Endodermal cell (in vitro differentiated cells): ENCODE results near the gene LYL1. TPM values are rescaled to one million over a fixed set of nuclear protein-coding genes. Genes with fewer than 3 reads are reported as not detected.

Source experiments
- DNase-seq: peaks from one replicate; pipeline ENCODE4 v3.0.0-alpha.2; 2017
- H3K27ac ChIP-seq: 2 replicates; pipeline ENCODE4 v1.5.1; 2013; ENCODE audit warnings: mild to moderate bottlenecking, low read depth, low read length, moderate library complexity
- H3K27me3 ChIP-seq: 2 replicates; pipeline ENCODE4 v1.6.1; 2013; ENCODE audit warnings: mild to moderate bottlenecking, low read length, moderate library complexity; ENCODE audit not compliant: insufficient read depth, control insufficient read depth, poor library complexity, severe bottlenecking
- H3K36me3 ChIP-seq: 2 replicates; pipeline ENCODE4 v1.7.0; 2013; ENCODE audit warnings: mild to moderate bottlenecking, low read length, moderate library complexity; ENCODE audit not compliant: control insufficient read depth, insufficient read depth
- H3K4me1 ChIP-seq: one replicate; pipeline ENCODE4 v1.7.0; 2013; ENCODE audit warnings: low read length; ENCODE audit not compliant: control insufficient read depth, insufficient read depth
- H3K4me3 ChIP-seq: 2 replicates; pipeline ENCODE4 v1.5.1; 2013; ENCODE audit warnings: mild to moderate bottlenecking, low read length, moderate library complexity
- H3K9ac ChIP-seq: 2 replicates; pipeline ENCODE4 v1.6.1; 2013; ENCODE audit warnings: mild to moderate bottlenecking, low read length, moderate library complexity; ENCODE audit not compliant: poor library complexity, severe bottlenecking; ENCODE audit errors: extremely low read depth
- H3K9me3 ChIP-seq: 2 replicates; pipeline ENCODE4 v1.6.1; 2013; ENCODE audit warnings: mild to moderate bottlenecking, low read length, moderate library complexity; ENCODE audit not compliant: control insufficient read depth
- H3K27ac Mint-ChIP-seq: 2 replicates; pipeline ENCODE4 v1.8.0; 2020; ENCODE audit warnings: mixed read lengths
- H3K27me3 Mint-ChIP-seq: 2 replicates; pipeline ENCODE4 v1.8.0; 2021; ENCODE audit warnings: mild to moderate bottlenecking, mixed read lengths; ENCODE audit not compliant: insufficient read depth
- H3K36me3 Mint-ChIP-seq: 2 replicates; pipeline ENCODE4 v1.8.0; 2020; ENCODE audit warnings: low read depth, mixed read lengths
- H3K4me1 Mint-ChIP-seq: 2 replicates; pipeline ENCODE4 v1.8.0; 2020; ENCODE audit warnings: mixed read lengths
- H3K4me3 Mint-ChIP-seq: 2 replicates; pipeline ENCODE4 v1.8.0; 2020; ENCODE audit warnings: mild to moderate bottlenecking, moderate library complexity, mixed read lengths
- H3K9me3 Mint-ChIP-seq: 2 replicates; pipeline ENCODE4 v1.8.0; 2020; ENCODE audit warnings: mild to moderate bottlenecking, mixed read lengths
- WGBS, 2 experiments: methylation state at CpG; one replicate each; pipeline versions ENCODE4 v1.1.5 to v1.1.7; 2013; ENCODE audit warnings: missing lambda C conversion rate in 2 of 2, mixed read lengths in 1 of 2; ENCODE audit not compliant: insufficient coverage in 1 of 2, insufficient read length in 1 of 2; 5-methylcytosine and 5-hydroxymethylcytosine counted together
- total RNA-seq, 2 donors: library from RNA; stranded (reverse); fragmentation: NEBNext Ultra II Directional in 1 of 2; extraction: Animal tissue kit (Norgen Biotek cat#: 25700) in 1 of 2; gene quantifications; 2 replicates in 1 of 2; 3 replicates in 1 of 2; pipeline ENCODE4 v1.2.1, GENCODE V29; 2021
- TF ChIP-seq, protein P1 (sequence below): fragments of 200-600 bp; sonication (generic); conservative IDR thresholded peaks from 2 replicates; pipeline ENCODE4 v1.5.0; 2021; ENCODE audit warnings: antibody characterized with exemption, mild to moderate bottlenecking

The LYL1 gene
- total RNA-seq, 2 donors from 2014 or later: 1.9 to 2.0 TPM

DNA sequence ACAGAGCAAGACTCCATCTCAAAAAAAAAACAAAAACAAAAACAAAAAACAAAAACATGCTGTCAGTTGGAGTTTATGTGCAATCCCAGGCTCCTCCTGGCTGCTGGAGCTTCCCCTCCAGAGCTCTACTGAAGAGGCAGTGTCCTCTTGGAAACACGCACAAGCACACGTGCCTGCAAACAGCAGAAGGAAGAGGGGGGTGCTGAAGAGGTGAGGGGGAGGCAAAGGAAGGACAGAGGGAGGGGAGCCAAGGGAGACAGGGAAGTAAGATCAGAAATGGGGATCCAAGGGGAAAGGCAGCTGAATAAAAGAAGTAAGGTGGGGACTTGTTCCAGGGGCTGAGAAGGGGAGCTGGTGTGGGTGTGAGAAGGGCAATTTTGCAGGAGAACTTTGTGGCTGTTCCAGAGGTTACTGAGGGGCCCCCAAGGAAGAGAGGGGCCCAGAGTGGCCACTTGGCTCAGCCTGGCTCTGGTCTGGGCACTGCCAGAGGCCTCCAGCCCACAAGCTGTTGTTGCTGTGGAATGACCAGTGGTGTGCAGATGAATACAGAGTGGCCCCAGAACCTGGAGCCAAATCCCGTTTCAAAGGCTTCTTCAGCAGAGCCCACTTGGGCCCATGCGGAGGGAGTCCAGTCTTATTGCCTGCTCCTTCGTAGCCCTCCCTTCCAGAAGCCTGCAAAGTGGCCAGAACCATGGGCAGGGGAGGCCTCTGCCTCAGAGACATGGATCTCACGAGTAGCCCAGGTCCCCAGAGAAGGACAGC is 34.4 kb downstream of the LYL1 start:
- Histone ChIP-seq H3K4me1 (peaks cover 10% of the 10 kb centered on the region), H3K4me3 (no peak overlapping the region), H3K27me3 (peaks cover 15% of the 10 kb centered on the region), H3K9ac (no peak overlapping the region), H3K9me3 (no peaks in the 10 kb centered on the region), H3K27ac (no peak overlapping the region), H3K36me3 (no peaks in the 10 kb centered on the region)
- Mint-ChIP-seq H3K4me3 (no peak overlapping the region), H3K36me3 (no peaks in the 10 kb centered on the region), H3K9me3 (no peaks in the 10 kb centered on the region), H3K4me1 (peaks cover 21% of the 10 kb centered on the region), H3K27ac (no peak overlapping the region), H3K27me3 (peaks cover 53% of the 10 kb centered on the region)
- TF ChIP-seq, protein P1, sequence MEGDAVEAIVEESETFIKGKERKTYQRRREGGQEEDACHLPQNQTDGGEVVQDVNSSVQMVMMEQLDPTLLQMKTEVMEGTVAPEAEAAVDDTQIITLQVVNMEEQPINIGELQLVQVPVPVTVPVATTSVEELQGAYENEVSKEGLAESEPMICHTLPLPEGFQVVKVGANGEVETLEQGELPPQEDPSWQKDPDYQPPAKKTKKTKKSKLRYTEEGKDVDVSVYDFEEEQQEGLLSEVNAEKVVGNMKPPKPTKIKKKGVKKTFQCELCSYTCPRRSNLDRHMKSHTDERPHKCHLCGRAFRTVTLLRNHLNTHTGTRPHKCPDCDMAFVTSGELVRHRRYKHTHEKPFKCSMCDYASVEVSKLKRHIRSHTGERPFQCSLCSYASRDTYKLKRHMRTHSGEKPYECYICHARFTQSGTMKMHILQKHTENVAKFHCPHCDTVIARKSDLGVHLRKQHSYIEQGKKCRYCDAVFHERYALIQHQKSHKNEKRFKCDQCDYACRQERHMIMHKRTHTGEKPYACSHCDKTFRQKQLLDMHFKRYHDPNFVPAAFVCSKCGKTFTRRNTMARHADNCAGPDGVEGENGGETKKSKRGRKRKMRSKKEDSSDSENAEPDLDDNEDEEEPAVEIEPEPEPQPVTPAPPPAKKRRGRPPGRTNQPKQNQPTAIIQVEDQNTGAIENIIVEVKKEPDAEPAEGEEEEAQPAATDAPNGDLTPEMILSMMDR: no peak
- no peak for DNase-seq
- 90 to 92% methylated on average over 3 to 6 of the region's 6 CpGs for whole genome bisulfite sequencing, 2 experiments

DNA sequence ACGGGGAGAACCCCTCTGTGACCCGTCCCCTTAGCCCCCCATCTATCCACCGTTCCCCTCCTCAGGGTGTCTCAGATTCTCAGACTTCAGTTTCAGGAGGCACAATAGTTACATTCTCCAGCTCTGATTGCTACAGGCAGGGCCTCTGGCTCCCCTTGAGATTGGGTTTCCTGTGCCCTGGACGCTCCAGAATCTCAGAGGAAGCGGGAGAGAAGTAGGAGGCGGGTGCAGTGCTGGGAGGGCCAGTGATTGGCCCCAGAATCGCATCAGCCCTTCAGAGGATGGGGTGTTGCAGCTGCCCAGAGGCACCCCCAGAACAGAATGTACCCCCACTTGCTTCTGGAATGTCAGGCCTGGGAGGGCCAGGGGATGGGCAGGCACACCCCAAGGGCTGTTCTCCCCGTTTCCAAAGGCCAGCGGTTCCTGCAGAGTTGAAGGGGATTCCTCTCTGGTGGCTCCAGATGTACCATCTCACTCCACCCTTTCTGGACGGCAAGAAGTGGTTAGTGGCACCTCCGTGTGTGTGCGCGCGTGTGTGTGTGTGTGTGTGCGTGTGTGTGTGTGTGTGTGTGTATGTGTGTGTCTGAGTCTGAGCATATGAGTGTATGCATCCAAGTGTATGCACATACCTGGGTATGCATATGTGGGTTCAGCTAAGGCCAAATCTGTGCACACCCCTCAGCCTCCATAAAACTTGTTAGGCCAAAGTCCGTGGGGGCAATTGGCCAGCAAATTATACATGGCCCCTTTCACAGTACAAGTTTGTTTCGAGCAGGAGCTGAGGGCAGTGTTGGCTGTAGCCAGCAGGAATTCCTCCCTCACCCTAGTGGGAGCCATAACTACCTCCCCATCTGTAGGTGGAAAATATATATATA is 35.5 kb downstream of the LYL1 start:
- Histone ChIP-seq H3K27me3 (peaks cover 25% of the 10 kb centered on the region), H3K36me3 (no peaks in the 10 kb centered on the region), H3K9ac (no peak overlapping the region), H3K9me3 (no peaks in the 10 kb centered on the region), H3K27ac (no peak overlapping the region), H3K4me3 (no peak overlapping the region), H3K4me1 (peaks cover 10% of the 10 kb centered on the region)
- Mint-ChIP-seq H3K4me3 (no peak overlapping the region), H3K27me3 (peaks cover 57% of the 10 kb centered on the region), H3K36me3 (no peaks in the 10 kb centered on the region), H3K4me1 (peaks cover 21% of the 10 kb centered on the region), H3K9me3 (no peaks in the 10 kb centered on the region), H3K27ac (no peak overlapping the region)
- no peak for DNase-seq
- TF ChIP-seq, protein P1: no peak
- WGBS, 2 experiments: 92 to 100% methylated on average over 2 to 17 of the region's 17 CpGs

DNA sequence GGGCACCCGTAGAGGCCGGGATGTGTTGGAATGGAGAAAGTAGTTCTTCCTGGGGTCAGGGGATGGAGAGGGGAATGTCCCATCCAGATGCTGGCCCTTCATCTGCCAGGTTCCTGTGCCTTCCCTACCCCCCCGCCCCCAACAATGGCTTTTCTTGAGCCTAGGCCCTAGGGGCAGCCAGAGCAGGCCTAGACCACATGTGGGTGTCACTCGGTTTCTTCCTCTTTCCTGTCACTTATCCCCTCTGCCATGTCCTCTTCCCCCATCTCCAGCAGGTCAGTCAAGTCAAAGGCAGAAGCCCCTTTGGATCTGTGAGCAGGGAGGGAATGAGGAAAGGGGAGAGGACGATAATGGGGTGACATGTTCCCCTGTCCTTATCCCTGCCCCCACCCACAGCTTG is 36.4 kb downstream of the LYL1 start:
- no peak for DNase-seq
- H3K4me1 ChIP-seq: peaks cover 10% of the 10 kb centered on the region
- WGBS, 2 experiments: 83 to 95% methylated on average over 1 to 4 of the region's 5 CpGs
- H3K36me3 ChIP-seq: no peaks in the 10 kb centered on the region
- TF ChIP-seq, protein P1: no peak
- Mint-ChIP-seq H3K4me1 (peaks cover 21% of the 10 kb centered on the region), H3K4me3 (no peak overlapping the region), H3K27me3 (peaks cover 63% of the 10 kb centered on the region), H3K9me3 (no peaks in the 10 kb centered on the region), H3K36me3 (no peaks in the 10 kb centered on the region), H3K27ac (no peak overlapping the region)
- peaks cover 35% of the 10 kb centered on the region for H3K27me3 ChIP-seq
- H3K27ac ChIP-seq: no peak overlapping the region
- no peaks in the 10 kb centered on the region for H3K9me3 ChIP-seq
- H3K9ac ChIP-seq: no peak overlapping the region
- no peak overlapping the region for H3K4me3 ChIP-seq
